HEK293T (cell line): ENCODE results near the gene PIGL.

ENCODE experiments used
- ARNT ChIP-seq: fragments of 450-650 bp; IDR thresholded peaks from 2 replicates; pipeline ENCODE4 v1.6.1; 2017; ENCODE audit warnings: mild to moderate bottlenecking
- BHLHE40 ChIP-seq: fragments of 450-650 bp; IDR thresholded peaks from 2 replicates; pipeline ENCODE4 v1.6.1; 2016; ENCODE audit warnings: mild to moderate bottlenecking, moderate library complexity, borderline replicate concordance
- ELF4 ChIP-seq: fragments of 450-650 bp; IDR thresholded peaks from 2 replicates; pipeline ENCODE4 v1.6.1; 2017; ENCODE audit warnings: antibody characterized with exemption
- FOXA1 ChIP-seq: fragments of 450-650 bp; IDR thresholded peaks from 2 replicates; pipeline ENCODE4 v1.6.1; 2016; ENCODE audit warnings: mild to moderate bottlenecking
- FOXM1 ChIP-seq: fragments of 450-650 bp; IDR thresholded peaks from 2 replicates; pipeline ENCODE4 v1.6.1; 2017; ENCODE audit warnings: mild to moderate bottlenecking, borderline replicate concordance
- L3MBTL2 ChIP-seq: fragments of 450-650 bp; conservative IDR thresholded peaks from 2 replicates; pipeline ENCODE4 v1.6.1; 2016; ENCODE audit warnings: mild to moderate bottlenecking
- LEF1 ChIP-seq: fragments of 450-650 bp; IDR thresholded peaks from 2 replicates; pipeline ENCODE4 v1.6.1; 2017; ENCODE audit warnings: mild to moderate bottlenecking, borderline replicate concordance
- NFRKB ChIP-seq: fragments of 450-650 bp; IDR thresholded peaks from 2 replicates; pipeline ENCODE4 v1.6.1; 2016; ENCODE audit warnings: mild to moderate bottlenecking, moderate library complexity
- SP1 ChIP-seq: fragments of 450-650 bp; IDR thresholded peaks from 2 replicates; pipeline ENCODE4 v1.6.1; 2017
- SUZ12 ChIP-seq: fragments of 450-650 bp; IDR thresholded peaks from 2 replicates; pipeline ENCODE4 v1.6.1; 2016; ENCODE audit warnings: mild to moderate bottlenecking
- TARDBP ChIP-seq: fragments of 450-650 bp; IDR thresholded peaks from 2 replicates; pipeline ENCODE4 v1.6.1; 2016
- ZNF384 ChIP-seq: fragments of 450-650 bp; IDR thresholded peaks from 2 replicates; pipeline ENCODE4 v1.6.1; 2016
- TF ChIP-seq, protein P1 (sequence below): fragments of 450-650 bp; IDR thresholded peaks from 2 replicates; pipeline ENCODE4 v1.6.1; 2016

DNA sequence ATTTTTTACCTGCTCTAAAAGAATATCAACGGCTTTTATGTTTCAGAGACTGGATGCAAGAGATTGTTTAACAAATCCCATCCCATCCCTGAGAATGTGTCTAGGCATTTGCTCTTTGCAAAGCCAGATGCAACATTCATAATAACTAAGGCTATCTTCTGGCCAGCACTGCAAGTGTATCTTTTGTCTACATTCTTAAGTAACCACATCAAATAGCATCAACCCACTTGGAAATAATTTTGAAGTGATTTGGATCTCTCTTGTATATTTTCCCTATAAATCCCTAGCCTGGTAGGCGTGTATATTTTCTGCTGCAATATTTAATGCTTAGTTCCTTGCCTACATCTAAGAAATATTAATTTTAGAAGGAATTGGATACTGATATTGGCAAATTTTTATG lies 64.3 kb downstream of the PIGL start:
- TF ChIP-seq SP1 (no peak), TARDBP (no peak), SUZ12 (no peak), ZNF384 (no peak), L3MBTL2 (no peak), FOXM1 (no peak), FOXA1 (no peak), NFRKB (no peak), LEF1 (no peak), BHLHE40 (no peak), ELF4 (no peak), ARNT (no peak)
- TF ChIP-seq, protein P1, sequence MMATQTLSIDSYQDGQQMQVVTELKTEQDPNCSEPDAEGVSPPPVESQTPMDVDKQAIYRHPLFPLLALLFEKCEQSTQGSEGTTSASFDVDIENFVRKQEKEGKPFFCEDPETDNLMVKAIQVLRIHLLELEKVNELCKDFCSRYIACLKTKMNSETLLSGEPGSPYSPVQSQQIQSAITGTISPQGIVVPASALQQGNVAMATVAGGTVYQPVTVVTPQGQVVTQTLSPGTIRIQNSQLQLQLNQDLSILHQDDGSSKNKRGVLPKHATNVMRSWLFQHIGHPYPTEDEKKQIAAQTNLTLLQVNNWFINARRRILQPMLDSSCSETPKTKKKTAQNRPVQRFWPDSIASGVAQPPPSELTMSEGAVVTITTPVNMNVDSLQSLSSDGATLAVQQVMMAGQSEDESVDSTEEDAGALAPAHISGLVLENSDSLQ, result no peak
